ENCODE data around the gene HSDL1.
A peak's percentile ranks its signal among the peaks of the same experiment; 100 is the strongest.

The HSDL1 gene

DNA sequence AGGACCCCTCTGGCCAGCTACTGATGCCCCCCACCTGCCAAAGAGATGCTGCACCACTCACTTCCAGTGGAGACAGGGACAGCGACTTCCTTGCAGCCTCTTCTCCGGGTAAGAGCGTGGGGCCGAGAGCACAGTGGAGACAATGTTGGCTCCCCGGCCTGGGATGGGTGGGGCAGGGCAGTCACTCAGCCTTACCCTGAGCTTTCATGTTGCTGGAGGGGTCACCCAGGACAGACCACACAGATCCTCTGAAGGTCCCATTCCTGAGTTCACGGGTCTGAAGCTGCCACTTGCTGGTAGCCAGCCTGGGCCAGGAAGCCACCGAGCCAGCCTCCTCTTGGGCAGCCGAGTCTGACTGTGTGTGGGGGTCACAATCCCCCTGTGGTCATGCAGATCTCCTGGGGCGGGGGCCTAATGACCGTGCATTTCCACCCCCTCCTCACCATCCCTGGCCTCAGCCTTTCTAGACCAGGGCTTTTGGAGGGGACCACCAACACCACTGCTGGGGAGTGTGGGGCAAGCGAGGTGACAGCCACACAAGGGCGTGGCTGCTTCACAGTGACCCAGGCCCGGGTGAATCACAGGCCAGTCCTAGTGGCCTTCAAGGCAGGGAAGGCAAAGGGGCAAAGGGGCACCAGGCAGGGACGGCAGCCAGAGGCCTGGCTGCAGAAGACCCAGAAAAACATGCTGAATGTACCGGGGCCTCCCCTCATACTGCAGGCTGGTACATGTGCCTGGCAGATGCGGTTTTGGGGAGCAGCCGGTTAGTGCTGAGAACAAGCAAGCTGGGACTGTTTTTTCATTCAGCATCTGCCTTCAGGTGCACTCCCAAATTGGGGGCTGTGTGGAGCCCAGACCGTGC is 31.4 kb upstream of the HSDL1 start:
- DNase-seq, result peak in 1 of 56 donors; percentile 41

DNA sequence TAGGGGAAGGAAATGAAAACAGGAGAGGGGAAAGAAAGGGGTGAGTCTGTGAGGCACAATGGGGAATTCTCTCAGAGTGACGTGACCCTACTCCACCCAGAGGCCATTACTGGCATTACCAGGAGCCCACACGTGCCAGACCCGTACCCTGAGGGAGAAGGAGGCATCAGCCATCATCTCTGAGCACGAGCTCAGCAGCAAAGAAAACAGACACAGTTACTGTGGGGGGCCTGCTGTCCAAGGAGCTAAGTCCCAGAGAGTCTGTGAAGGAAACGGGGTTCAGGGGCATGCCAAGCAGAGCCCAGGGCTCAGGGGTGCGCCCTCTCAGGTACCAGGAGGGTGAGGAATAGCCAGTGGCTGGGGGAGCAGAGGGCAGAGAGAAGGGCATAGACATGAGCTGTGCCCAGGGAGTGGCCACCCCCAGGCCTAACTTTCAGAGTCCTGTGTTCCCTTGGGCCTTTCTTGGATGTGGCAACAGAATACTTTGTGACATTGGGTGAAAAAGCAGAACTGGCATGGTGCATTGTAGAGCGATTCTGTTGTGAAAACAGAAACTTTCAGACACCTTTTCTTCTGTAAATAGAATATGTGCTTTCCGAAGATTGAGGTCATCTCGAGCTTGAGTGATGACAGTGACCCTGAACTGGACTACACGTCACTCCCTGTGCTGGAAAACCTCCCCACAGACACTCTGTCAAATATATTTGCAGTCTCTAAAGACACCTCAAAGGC is 30.5 kb upstream of the HSDL1 start:
- DNase-seq, result peak in 17 of 56 donors; percentile 3 to 72 (median 27)

DNA sequence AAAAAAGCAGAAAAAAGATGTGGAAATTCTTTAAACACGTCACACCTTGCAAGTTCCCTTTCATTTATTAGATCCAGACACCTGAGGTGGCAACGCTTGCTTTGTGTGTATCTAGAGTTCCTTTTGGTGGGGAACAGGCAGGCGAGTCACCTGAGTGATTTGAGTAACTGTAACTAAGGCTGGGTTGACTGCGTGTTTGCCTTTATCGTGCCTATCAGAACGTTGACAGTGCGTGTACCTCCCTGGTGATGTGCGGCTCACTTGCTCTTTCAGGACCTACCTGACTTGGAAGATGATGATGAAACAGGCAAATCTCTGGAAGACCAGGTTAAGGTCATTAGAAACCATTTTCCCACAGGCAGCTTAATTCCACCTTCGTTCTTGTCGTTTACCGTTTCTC is 29.4 kb upstream of the HSDL1 start:
- DNase-seq, result no peak

DNA sequence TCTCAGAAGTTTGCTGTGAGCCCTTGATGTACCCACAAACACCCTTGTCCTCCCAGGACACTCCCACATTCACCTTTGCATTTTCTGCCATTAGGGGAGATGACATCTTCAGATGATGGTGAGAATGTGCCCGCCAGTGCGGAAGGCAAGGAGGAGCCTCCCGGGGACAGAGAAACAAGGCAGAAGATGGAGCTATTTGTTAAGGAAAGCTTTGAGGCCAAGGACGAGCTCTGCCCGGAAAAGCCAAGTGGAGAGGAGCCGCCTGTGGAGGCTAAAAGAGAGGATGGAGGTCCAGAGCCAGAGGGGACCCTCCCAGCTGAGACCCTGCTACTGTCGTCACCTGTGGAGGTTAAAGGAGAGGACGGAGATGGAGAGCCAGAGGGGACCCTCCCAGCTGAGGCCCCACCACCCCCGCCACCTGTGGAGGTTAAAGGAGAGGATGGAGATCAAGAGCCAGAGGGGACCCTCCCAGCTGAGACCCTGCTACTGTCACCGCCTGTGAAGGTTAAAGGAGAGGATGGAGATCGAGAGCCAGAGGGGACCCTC is 24.9 kb upstream of the HSDL1 start:
- DNase-seq, result no peak

DNA sequence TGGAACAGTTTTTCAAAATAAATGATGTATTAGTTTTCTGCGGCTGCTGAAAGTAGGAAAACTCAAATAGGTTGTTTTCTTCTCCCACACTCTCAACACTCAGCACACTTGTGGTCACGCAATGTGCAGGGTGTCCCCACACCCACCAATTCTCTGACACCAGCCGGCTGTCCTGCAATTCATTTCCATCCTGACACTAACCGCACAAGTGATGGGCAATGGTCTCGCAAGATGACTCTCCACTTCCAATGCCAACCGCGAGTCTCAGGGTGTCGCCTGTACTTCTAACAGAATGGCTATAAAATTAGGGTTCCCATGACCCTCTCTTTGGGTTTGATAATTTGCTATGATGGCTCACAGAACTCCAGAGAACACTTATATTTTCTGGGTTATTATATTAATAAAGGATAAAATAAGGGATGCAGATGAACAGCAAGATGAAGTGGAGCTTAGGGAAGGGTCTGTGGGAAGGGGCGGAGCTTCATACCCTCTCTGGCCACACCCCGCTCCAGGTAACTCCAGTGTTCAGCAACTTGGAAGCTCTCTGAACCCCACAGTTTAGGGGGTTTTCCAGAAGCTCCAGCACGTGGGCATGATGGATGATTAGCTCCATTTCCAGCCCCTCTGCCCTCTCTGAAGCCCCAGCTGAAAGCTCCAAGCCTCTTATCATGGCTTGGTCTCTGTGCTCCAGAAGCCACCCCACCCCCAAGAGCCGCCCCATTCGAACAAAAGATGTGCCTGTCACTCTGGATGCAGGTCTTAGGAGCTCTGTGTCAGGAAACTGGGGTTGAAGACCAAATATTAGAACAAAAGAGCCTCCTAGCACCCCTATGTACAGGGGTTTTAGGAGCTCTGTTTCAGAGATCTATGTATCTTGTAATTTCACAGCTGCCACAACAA is 22.1 kb upstream of the HSDL1 start:
- no peak for DNase-seq

DNA sequence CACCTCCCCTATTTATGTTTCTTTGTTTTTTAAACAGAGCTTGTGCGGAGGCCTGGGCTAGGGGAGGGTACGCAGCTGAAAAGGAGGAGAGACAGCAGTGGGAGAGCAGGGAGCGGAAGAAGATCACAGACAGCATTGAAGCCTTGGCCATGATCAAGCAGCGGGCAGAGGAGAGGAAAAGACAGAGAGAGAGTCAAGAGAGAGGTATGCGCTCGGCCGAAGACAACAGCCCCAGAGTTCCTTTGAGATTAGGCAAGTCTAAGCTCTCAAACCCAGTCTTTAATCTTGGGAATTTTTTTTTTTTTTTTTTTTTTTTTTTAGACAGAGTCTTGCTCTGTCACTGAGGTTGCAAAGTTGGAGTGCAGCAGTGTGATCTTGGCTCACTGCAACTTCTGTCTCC is 20.8 kb upstream of the HSDL1 start:
- no peak for DNase-seq

DNA sequence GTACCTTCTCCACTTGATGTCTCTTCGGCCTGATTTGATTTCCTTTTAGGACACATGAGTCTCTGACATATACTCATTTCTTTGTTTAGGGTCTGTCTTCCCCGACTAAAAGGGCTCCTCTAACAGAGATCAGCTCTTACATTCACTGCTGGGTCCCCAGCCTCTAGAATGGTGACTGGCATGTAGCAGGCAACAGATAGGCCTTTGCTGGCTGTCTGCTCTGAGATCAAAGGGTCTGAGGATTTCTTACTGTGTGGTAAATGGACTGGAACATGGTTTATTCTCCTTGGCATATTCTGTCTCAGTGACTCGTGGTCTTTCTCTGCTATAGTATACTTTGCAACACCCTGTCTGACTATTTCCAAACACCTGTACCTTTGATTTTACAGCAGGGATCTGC is 16.8 kb upstream of the HSDL1 start:
- no peak for DNase-seq

DNA sequence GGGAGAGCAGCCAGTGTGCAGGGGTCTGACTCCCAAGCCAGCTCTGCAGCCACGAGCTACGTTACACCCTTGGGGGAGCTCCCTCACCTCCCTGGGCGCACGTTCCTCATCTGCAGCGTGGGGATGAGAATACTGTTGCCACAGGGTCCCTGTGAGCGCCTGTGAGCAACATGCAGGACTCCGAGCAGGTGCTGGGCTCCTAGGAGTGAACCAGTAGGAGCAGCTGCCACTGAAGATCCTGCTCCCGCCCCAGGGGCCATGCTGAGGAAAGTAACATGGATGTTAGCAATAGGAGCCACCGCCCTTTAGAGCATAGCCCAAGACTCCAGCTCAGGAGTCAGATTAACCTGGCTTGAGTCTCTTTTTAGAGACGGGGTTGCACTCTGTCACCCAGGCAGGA is 16.1 kb upstream of the HSDL1 start:
- DNase-seq, result no peak

DNA sequence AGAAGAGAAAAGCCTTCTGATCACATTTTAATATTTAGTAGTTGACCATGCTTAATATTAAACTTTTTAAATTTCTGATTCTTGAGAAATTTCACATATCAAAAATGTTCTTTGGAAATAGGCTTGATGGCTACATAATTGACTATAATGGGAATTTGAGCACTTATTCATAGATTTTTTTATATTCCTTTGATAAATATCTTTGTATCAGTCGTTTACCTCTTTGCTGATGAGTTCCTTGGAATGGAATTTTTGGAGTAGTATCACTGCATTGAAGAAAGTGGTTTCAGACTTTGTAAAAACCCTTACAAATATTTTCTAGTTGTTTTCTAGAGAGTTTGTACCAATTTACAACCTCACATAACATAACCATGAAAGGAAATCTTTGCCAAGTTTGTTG is 14.8 kb upstream of the HSDL1 start:
- no peak for DNase-seq

DNA sequence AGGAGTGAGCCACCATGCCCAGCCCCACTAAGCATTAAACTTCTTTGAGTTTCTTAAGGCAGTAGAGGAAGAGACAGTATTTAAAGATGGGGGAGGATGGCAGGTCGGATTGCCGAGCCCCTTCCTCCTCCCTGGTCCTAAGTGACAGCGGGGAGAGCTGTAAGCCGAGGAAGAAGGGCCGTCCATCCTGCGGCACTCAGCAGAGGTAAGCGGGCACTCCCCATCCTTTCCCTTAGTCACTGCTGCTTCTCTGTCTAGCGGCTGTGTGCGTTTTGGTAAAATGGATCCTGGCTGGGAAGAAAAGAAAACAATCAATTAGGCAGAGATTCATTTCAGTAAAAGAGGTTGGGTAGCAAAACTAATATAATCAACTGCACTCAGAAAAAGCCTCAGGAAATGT is 14.0 kb upstream of the HSDL1 start:
- DNase-seq, result no peak

DNA sequence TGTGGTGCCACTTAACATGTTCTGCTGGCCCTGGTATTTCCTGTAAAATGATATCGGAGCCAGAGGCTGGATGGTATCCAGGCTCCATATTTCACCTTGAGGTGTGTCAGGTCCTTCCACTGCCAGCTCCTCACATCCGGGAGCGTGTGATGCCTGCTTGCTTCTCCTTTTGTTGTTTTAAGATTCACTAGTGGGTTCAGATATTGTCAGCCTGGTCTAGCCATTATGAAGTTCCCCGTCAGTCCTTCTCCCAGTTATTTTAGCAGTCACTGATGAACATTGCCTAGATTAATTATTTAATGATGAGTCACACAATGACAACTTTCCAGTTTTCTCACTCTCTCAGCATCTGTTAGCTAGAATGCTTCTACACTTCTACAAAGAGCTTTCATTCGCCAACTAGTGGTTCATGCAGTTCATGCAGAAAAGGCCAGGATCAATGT is 11.4 kb upstream of the HSDL1 start:
- DNase-seq, result no peak

DNA sequence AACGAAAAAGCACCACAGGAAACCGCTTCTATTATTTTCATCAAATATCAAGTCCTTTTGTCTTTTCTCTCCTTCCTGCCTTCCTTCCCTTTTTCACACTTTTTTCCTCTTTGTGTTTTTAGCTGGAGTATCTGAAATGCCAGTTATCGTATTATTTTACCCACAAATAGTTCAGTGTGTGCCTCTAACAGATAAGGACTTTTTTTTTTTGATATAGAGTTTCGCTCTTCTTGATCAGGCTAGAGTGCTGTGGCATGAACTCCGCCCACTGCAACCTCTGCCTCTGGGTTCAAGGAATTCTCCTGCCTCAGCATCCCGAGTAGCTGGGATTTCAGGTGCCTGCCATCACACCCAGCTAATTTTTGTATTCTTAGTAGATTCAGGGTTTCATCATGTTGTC is 10.8 kb upstream of the HSDL1 start:
- no peak for DNase-seq

DNA sequence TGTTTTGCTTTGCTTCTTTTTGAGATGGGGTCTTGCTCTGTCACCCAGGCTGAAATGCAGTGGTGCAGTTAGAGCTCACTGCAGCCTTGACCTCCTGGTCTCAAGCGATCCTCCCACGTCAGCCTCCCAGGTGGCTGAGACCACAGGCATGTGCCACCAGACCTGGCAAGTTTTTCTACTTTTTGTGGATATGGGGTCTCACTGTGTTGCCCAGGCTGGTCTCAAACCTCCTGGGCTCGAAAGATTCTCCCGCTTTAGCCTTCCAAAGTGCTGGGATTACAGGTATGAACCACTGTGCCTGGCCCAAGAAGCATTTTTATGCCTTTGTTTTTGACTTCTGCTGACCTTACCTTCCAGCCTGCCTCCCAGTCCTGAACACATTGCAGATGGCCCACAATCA is 10.2 kb upstream of the HSDL1 start:
- DNase-seq, result no peak

DNA sequence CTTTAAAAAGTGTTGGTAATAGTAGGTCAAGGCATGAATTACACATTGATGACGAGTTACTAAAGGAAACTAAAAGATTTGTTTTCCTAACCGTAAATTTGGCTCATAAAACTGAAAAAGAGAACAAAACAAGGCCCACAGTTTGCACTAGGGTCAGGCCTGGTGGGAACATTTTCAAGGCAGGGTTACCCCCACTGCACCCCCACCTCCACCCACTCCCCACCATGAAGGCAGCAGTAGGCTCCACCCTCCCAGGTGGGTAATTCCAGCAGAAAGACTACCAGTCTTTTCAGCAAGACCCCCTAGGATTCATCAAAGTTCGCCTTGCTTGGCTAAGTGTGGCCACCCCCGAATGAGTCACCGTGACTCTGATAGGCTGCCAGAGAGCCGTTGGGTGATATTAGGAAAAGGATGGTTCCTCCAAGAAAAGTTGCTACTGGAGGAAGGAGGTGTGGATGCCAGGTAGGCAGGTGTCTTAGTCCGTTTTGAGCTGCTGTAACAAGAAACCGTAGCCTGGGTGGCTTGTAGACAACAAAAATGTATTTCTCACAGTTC is 8.8 kb upstream of the HSDL1 start:
- no peak for DNase-seq

DNA sequence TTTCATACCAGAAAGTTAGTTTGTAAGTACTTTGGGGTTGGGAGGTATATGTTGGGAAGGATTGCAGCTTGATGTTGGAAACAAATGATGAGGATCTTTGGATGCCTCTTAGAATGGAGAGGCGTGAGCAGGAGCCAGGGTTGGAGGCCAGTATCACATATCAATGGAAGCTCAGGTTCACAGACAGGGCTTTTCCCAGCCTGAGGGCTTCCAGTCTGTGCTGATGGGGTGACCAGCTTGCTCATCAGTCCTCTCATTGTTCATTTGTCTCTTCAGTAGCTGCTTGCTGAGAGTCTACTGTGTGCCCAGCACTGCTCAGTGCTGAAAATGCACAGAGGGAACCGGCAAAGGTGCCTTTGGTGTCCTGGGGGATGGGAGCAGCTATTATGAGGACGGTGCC is 5.9 kb upstream of the HSDL1 start:
- no peak for DNase-seq

DNA sequence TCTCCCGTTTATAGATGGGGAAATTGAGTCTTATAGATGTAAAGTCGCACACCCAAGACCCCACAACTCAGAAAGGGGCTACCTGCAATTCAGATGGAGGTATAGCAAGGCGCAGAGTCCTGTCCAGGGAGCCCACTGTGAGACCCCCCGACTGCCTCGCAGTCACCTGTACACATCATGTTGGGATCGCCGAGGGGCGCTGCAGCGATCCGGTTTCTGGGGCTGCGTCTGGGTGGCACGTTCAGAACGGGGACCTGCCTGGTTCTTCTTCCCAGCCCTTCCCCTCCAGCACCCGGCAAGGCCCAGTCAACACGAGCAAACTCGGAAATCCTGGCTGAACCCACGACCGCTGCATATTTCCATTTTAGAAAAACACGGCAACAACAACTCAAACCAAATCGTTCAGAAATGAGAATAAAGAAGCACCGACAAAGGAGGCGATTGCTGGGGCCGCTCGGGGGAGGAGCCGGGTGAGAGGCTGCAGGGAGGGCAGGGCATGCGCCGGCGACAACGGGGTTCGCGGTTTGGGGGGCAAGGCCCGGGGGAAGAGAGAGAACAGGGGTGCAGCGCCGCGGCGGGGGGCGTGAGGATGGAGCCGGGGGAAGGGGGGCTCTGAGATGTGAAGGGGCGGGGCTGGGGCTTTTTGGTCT is 643 bp downstream of the HSDL1 start:
- DNase-seq, result peak in 27 of 56 donors; percentile 2 to 47 (median 24)

DNA sequence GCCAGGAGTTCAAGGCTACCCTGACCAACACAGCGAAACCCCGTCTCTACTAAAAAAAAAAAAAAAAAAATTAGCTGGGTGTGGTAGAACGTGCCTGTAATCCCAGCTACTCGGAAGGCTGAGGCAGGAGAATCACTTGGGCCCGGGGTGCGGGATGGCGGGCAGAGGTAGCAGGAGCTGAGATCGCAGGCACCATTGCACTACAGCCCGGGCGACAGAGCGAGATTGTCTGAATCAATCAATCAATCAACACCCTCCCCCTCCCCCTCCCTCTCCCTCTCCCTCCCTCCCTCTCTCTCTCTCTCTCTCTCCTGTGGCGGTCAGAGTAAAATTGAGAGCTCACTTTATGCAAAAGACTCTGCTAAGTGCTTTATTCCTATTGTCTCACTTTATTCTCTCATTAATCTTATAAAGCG is 1.2 kb downstream of the HSDL1 start:
- peak in 1 of 56 donors; percentile 1 for DNase-seq

DNA sequence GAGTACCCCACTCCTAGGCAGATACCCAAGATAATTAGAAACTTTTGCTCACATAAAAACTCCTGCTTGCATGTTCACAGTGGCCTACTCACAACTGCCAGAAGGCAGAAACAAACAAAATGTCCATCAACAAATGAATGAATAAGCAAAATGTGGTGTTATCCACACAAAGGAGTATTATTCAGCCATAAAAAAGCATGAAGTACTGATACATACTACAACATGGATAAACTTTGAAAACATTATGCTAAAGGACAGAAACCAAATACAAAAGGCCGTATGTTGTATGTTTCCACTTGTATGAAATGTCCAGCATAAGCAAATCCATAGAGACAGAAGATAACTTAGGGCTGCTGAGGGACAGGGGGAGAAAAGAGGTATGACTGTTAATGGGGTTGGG is 1.9 kb downstream of the HSDL1 start:
- DNase-seq, result no peak

DNA sequence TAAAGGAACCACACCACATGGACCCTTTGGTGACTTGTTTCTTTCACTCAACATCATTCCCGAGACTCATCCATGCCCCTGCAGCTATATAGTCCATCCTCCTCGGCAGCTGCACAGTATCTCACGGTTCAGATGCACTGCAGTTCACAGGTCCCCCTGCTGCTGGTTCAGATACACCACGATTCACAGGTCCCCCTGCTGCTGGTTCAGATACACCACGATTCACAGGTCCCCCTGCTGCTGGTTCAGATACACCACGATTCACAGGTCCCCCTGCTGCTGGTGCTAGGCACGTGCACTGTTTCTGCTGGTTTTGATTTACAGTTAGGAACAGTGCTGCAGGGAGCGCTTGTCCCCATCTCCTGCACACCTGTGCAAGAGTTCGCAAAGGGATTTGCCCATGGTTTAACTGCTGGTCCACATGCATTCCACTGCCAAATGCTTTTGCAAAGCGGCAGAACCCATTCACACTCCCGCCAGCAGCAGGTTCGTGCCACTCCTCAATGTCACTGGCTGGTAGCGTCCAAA is 3.8 kb downstream of the HSDL1 start:
- no peak for DNase-seq

DNA sequence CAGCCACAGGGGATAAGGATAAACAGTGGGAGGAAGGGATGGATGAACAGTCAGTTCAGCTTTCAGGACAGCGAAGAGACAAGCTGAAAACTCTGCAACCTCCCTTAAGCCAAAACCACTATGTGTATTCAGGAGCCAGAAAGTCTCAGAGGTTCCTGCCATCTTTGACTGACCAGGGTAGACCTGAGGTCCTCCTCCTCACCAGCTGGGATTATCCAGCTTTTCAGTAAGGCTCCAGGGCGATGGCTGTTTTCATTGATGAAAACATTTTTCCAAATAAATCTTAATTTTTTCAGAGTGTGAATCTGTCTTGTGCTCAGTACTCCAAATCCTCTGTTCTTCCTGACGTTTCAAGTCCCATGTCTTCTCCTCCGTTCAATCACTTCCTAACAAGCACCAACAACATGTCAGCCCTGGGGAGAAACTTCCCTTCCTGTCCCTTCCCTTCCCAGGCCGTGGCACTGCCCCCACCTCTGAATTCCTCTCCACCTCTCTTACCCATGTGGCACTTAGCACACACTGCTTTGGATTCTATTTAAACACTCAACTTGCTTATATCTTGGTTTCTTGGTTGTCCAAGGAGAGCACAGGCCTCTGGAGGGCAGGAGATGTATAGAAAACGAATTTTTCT is 5.2 kb downstream of the HSDL1 start:
- no peak for DNase-seq
